Measurements from ENCODE around the gene TKTL1. TPM values are rescaled to one million over a fixed set of nuclear protein-coding genes. Genes with fewer than 3 reads are reported as not detected.

The TKTL1 gene
- polyA plus RNA-seq, 1 donor from 2014 or later: 5.5 TPM

DNA sequence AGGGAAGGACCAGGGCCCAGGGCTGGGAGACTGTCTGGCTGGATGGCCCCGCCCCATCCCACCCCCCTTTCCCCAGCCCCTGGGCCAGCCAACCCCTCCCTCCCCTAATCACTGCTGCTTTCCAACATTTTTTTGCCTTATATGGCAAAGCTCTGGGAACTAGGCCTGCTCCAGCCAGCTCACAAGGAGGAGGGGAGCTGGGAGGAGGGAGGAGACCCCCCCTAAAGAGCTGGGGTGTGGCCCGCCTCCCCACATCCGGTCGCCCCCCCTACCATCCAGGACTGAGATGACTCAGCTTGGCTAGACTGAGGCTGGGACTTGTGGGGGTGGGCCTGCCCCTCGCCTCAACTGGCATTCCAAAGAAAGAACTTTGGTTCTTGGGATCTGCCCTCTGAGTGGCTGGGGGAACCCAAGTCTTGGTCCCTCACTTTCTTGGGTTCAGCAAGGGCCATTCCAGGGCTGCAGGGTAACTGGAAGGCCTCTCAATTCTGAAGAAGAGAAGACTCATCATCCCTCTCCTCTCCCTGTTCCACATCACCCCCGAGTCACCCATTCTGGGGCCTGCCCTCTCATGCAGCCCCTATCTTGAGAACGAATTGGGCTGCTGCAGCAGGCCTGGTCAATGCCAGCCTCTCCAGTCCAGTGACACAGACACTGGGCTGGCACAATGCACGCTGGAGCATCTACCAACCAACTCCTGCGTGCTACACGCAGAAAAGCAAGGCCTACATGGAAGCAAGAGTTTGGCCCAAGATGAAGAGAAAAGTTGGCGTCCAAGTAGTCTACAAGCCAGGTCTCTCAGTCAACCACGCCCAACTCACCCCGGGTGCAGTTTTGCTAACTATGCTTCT, 74.1 kb downstream of the TKTL1 start:
- H3K36me3 Mint-ChIP-seq: no peaks in the 10 kb centered on the region
- H3K27ac Mint-ChIP-seq: peak overlapping the region; percentile 94 to 99 (median 94)
- H3K9me3 Mint-ChIP-seq: no peaks in the 10 kb centered on the region
- peaks cover 10 to 15% (median 13%) of the 10 kb centered on the region in 3 donors for H3K4me1 Mint-ChIP-seq
- no peaks in the 10 kb centered on the region for H3K27me3 Mint-ChIP-seq
- peak overlapping the region; percentile 92 to 99 (median 98) for H3K4me3 Mint-ChIP-seq

DNA sequence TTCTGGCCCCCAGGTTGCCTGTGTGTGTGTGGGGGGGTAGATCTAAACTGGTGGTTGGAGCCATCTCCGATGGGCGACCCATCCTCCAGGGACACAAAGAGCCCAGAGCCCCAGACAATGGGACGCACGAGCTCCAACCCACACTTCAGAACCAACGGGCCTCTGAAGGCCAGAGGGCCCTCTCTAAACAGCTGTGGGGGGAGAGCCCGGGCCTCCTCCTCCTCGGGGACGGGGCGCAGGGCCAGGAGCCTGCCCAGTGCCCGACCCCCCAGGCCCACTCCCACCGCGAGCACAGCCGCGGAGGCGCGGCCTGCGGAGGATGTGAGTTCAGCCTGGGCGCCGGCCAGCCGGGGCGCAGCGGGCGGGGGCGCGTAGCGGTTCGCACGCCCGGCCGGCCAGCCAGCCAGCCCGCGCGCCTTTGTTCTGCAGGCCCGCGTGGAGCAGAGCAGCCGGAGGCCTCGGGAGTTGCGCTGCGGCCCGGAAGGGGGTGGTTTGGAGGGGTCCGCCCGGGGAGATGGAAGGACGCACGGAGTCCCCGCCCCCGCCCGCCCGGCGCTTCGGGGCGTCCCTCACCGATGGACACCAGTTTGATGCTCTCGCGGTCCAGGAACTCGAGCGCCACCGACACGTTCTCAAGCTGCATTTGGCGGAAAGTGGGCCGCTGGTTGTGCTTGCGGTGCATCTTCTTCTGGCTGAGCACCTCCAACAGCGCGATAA, 74.9 kb downstream of the TKTL1 start:
- Mint-ChIP-seq H3K4me1 (peaks cover 10 to 15% (median 13%) of the 10 kb centered on the region in 3 donors), H3K27me3 (no peaks in the 10 kb centered on the region), H3K4me3 (peak overlapping the region; percentile 92 to 99 (median 98)), H3K9me3 (no peaks in the 10 kb centered on the region), H3K27ac (peak overlapping the region; percentile 94 to 99 (median 94)), H3K36me3 (no peaks in the 10 kb centered on the region)

DNA sequence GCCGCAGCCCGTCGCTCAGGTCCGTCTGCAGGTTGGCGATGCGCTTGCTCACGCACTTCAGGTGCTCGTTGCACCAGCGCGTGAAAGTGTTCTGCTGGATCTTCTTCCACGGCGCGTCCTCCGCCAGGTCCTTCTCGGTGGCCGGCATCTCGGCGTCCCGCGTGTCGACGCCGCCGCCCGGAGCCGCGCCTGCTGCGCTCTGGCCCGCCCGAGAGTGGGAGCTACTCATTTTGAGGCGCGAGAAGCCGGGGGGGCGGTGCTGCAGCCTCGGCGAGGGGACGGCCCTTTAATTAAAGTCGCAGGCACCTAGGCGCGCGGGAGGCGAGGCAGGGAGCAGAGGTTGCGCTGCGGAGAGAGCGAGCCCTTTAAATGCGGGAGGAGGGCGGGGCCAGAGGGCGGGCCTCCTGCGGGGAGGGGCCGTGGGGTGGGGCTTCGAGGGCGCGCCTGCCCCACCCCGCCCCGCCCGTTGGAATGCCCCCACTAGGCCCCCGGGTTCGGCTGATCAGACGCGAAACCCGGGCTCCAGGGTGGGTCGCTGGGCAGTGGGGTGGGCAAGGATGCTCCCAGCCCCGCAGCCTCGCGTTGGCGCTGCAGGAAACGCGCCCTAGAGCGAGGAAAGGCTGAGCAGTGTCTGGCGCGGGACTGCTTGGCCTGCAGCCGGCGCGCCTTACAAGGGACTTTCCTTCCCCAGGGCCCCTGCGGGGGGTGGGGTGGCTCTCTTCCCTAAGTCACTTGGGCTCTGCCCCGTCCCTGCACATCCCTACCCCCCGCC, 75.6 kb downstream of the TKTL1 start:
- Mint-ChIP-seq H3K27me3 (no peaks in the 10 kb centered on the region), H3K4me1 (peaks cover 10 to 15% (median 12%) of the 10 kb centered on the region in 3 donors), H3K27ac (peak overlapping the region; percentile 74 to 99 (median 84)), H3K4me3 (peak overlapping the region; percentile 84 to 99 (median 94)), H3K9me3 (no peaks in the 10 kb centered on the region), H3K36me3 (no peaks in the 10 kb centered on the region)

DNA sequence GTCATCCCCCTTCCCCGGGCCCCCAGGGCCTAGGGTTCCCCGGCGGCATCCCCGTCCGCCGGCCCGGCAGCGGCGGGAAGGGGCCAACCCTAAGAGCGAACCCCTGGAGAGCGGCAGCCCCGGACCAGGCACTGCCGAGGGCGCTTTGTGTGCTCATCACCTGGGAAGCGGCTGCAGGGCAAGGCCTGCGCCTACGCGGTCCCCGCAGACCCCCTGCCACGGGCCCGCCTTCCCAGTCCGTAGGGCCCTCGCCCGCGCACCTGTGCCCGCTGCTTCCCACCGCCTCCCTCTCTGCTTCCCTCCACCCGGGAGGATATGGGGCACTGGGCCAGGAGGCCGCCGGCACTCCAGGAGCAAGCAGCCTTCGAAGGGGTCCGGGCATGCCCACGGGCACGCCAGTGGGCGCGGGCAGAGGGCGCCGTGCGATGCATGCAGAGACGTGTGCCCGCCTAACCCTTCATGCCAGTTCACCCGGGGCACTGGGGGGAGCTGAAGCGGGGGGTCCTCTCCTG, 76.2 kb downstream of the TKTL1 start:
- no peaks in the 10 kb centered on the region for H3K9me3 Mint-ChIP-seq
- peaks cover 10 to 15% (median 12%) of the 10 kb centered on the region in 3 donors for H3K4me1 Mint-ChIP-seq
- H3K27ac Mint-ChIP-seq: peak overlapping the region; percentile 44 to 99 (median 93)
- peak overlapping the region; percentile 77 to 99 (median 89) for H3K4me3 Mint-ChIP-seq
- no peaks in the 10 kb centered on the region for H3K36me3 Mint-ChIP-seq
- no peaks in the 10 kb centered on the region for H3K27me3 Mint-ChIP-seq

DNA sequence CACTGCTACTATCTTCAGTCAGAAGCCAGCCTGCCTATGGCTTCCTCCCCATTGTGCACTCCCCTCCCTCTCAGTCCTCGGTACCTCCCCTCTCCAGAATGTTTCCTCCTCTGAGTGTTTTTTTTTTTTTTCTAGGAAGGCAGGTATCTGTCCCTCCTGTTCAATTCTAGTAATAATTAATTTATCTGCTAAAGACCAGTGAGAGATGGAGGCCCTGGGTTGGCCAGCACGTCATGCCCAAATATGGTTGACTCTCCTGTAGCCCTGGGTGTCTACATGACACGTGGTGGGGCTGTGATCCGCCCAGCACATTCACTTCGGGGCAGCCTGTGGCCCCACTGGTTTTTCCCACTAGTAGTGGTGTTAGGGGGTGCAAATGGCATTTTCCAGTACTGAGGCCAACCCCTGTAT, 77.0 kb downstream of the TKTL1 start:
- no peaks in the 10 kb centered on the region for H3K27me3 Mint-ChIP-seq

DNA sequence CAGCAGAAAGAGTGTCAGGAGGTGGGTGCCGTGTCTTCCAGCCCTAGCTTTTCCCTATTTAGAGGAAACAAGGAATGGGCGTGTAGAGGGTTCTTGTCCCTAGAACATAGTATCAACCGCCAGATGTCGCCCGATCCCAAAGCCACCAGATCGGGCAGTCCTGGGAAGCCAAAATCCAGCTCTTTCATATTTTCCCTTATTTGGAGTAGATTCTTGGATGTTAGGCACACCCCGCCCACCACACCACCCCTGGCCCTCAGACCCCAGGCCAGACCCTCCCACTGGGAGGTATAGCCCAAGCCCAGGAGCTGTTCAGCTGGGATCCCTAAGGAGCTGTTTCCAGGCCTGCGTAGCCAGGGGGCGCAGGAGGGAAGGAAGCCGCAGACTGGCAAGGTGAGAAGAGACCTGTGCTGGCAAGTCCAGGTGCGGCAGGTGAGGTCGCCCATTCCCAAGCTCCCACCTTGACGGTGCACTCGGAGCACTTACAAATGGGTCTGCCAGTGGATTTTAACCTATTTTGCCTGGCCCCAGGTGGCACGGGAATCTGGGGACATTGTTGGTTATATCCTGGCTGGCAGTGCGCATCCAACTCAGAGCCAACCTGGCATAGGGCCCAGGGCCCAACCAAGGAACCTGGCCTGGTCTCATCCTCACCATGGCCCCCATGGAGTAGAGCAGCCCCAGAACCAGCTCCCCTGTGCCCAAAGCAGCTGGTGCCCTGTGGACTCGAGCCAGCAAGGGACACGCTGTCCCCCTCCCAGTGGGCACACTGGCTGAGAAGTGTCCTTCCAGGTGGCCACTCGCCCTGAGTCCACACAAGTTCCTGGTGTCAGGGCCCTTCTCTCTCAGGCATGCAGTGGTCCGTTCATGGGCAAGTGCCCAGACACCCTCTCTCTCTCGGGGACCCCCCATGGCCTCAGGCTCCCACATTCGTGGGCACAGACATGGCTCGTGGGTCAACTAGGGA, 78.0 kb downstream of the TKTL1 start:
- H3K27me3 Mint-ChIP-seq: no peaks in the 10 kb centered on the region
- no peaks in the 10 kb centered on the region for H3K36me3 Mint-ChIP-seq
- peak overlapping the region; percentile 39 to 99 (median 44) for H3K27ac Mint-ChIP-seq
- H3K9me3 Mint-ChIP-seq: peaks cover 0 to 2% (median 0%) of the 10 kb centered on the region in 3 donors
- H3K4me1 Mint-ChIP-seq: peaks cover 9 to 11% (median 11%) of the 10 kb centered on the region in 3 donors
- H3K4me3 Mint-ChIP-seq: peak overlapping the region; percentile 52 to 93 (median 82)

More for the DNA sequence above, 77.0 kb downstream of the TKTL1 start:
- Mint-ChIP-seq H3K27ac (peak overlapping the region; percentile 44 to 99 (median 93)), H3K9me3 (peaks cover 0 to 2% (median 0%) of the 10 kb centered on the region in 3 donors), H3K36me3 (no peaks in the 10 kb centered on the region), H3K4me1 (peaks cover 10 to 15% (median 12%) of the 10 kb centered on the region in 3 donors), H3K4me3 (peak overlapping the region; percentile 72 to 93 (median 86))

DNA sequence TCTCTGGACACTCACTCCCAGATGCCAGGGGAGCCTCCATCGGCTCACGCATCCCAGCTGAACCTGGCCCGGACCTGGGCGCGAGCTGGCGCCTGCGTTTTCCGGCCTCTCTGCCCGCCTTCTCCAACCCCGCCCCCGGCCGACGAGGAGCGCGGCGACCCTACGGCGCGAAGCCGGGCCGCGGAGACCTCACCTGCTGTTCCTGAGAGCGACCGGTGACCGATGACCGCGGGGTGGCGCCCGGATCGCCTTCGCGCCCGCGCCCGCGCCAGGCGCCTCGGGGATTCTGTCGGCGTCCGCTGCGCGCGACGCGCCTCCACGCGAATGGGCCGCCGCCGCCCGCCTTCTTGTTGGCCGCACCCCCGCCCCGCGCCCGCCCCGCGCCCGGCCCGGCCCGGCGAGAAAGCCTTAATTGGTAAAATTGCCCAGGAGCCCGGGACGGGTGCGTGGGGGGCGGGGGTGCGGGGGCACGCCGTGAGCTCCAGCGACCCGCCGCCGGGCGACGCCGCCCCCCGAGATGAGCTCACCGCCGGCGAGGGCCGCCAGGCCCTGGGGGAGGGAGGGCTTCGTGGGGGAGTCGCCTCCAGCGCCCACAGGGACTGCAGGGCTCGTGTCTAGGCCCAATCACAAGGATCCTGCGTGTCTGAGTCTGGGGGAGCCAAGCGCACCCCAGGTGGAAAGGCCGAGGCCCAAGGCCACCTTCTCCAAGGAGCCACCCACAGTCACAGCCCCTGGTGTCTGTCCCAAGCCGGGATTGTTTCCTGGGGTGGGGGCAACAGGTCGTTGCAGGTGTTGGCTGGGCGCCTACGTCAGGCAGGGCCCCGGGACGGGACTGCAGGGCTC, 78.9 kb downstream of the TKTL1 start, which contains the start of gene FLNA:
Gene FLNA (minus strand): TSS at position 322 of the 843 bp plus-strand sequence. CDS start 3,389 bp downstream, outside the sequence.
- peaks cover 9 to 14% (median 11%) of the 10 kb centered on the region in 3 donors for H3K4me1 Mint-ChIP-seq

DNA sequence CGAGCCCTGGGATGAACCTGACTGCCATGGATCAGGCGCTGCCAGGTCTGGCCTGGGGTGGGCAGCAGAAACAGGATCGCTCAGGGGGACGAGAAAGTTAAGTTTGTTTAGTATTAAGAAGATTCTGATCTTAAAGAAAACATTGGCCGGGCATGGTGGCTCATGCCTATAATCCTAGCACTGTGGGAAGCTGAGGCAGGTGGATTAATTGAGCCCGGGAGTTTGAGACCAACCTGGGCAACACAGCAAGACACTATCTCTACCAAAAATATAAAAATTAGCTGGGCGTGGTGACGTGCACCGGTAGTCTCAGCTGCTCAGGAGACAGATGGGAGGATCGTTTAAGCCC, 79.5 kb downstream of the TKTL1 start:
- Mint-ChIP-seq H3K9me3 (peaks cover 0 to 2% (median 0%) of the 10 kb centered on the region in 3 donors), H3K27me3 (no peaks in the 10 kb centered on the region), H3K27ac (peak overlapping the region in 1 of 3 donors; percentile 21), H3K36me3 (peaks cover 2% of the 10 kb centered on the region), H3K4me3 (peak overlapping the region; percentile 9 to 69 (median 33)), H3K4me1 (peaks cover 5 to 14% (median 11%) of the 10 kb centered on the region in 3 donors)

More for the DNA sequence above, 78.9 kb downstream of the TKTL1 start, which contains the start of gene FLNA:
- H3K36me3 Mint-ChIP-seq: no peaks in the 10 kb centered on the region
- peak within 1 kb of the TSS; percentile 52 to 93 (median 82) for H3K4me3 Mint-ChIP-seq
- peaks cover 0 to 2% (median 0%) of the 10 kb centered on the region in 3 donors for H3K9me3 Mint-ChIP-seq
- H3K27ac Mint-ChIP-seq: peak within 1 kb of the TSS; percentile 39 to 99 (median 44)
- H3K27me3 Mint-ChIP-seq: no peaks in the 10 kb centered on the region

DNA sequence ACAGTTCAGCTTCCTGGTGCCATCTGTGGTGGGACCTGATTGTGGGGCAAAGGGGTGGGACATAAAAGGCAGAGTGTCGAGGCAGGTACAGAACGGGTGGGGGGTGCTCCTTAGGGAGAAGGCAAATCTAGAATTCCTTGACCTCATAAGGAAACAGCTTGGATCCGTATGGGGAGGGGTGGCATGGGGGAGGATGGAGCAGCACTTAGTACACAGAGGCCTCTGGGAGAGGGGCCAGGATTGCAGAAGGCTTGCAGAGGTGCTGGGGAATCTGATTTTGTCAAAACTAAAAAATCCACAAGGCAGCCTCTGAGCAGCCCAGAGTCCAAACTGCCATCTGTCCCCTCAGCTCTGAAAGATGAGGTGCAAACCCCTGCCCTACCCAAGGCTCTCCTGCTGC, 81.2 kb downstream of the TKTL1 start:
- H3K36me3 Mint-ChIP-seq: peaks cover 2% of the 10 kb centered on the region
- H3K9me3 Mint-ChIP-seq: peaks cover 0 to 2% (median 0%) of the 10 kb centered on the region in 3 donors
- H3K27me3 Mint-ChIP-seq: no peaks in the 10 kb centered on the region
- H3K27ac Mint-ChIP-seq: peak overlapping the region in 1 of 3 donors; percentile 98
- peak overlapping the region in 2 of 4 donors; percentile 52 to 56 for H3K4me3 Mint-ChIP-seq
- H3K4me1 Mint-ChIP-seq: peaks cover 9 to 16% (median 14%) of the 10 kb centered on the region in 3 donors

DNA sequence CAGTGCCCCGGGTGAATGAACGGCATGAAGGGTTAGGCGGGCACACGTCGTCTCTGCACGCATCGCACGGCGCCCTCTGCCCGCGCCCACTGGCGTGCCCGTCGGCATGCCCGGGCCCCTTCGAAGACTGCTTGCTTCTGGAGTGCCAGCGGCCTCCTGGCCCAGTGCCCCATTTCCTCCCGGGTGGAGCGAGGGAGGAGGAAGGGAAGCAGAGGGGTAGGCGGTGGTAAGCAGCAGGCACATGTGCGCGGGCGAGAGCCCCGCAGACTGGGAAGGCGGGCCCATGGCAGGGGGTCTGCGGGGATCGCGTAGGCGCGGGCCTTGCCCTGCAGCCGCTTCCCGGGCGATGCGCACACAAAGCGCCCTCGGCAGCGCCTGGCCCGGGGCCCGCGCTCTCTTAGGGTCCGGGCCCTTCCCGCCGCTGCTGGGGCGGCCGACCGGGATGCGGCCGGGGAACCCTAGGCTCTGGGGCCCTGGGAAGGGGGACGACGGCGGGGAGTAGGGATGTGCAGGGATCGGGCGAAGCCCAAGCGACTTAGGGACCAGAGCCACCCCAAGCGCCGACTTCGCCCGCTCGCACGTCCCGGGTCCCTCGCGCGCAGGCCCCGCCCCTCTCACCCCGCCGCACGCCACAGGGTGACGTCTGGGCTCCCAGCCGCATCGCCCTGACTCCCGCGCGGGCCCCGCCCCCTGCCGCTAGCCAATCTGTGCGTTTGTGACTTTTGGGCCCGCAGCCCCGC, 82.6 kb downstream of the TKTL1 start:
- Mint-ChIP-seq H3K36me3 (peaks cover 2% of the 10 kb centered on the region), H3K27ac (peak overlapping the region; percentile 74 to 98 (median 90)), H3K27me3 (no peaks in the 10 kb centered on the region)

DNA sequence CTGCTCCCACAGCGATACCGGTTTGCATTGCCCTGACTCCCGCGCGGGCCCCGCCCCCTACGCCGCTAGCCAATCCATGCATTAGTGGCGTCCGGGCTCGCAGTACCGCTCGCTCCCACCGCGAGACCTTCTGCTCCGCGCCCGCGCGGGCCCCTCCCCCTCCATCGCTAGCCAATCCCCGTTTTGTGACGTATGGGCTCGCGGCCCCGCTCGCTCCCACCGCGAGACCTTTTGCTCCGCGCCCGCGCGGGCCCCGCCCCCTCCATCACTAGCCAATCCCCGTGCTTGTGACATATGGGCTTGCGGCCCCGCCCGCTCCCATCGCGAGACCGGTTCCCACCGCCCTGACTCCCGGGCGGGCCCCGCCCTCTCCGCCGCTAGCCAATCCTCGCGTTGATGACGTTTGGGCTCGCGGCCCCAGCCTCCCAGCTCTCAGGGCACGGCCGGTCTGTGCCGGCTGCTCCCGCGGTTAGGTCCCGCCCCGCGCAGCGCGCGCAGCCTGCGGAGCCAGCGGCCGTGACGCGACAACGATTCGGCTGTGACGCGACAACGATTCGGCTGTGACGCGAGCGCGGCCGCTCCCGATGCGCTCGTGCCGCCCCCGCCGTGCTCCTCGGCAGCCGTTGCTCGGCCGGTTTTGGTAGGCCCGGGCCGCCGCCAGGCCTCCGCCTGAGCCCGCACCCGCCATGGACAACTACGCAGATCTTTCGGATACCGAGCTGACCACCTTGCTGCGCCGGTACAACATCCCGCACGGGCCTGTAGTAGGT, 83.4 kb downstream of the TKTL1 start, which contains the start of gene EMD:
Gene EMD (plus strand): TSS at position 497 of the 770 bp plus-strand sequence. CDS start 190 bp downstream, at position 687.
- H3K9me3 Mint-ChIP-seq: peaks cover 0 to 2% (median 0%) of the 10 kb centered on the region in 3 donors

More for the DNA sequence above, 82.6 kb downstream of the TKTL1 start:
- peaks cover 0 to 2% (median 0%) of the 10 kb centered on the region in 3 donors for H3K9me3 Mint-ChIP-seq
- peaks cover 5 to 12% (median 7%) of the 10 kb centered on the region in 3 donors for H3K4me1 Mint-ChIP-seq
- H3K4me3 Mint-ChIP-seq: peak overlapping the region; percentile 54 to 91 (median 86)

More for the DNA sequence above, 83.4 kb downstream of the TKTL1 start, which contains the start of gene EMD:
- H3K27ac Mint-ChIP-seq: peak within 1 kb of the TSS; percentile 93 to 98 (median 96)
- H3K27me3 Mint-ChIP-seq: no peaks in the 10 kb centered on the region
- peak within 1 kb of the TSS; percentile 82 to 91 (median 90) for H3K4me3 Mint-ChIP-seq
- peaks cover 3 to 9% (median 4%) of the 10 kb centered on the region in 3 donors for H3K4me1 Mint-ChIP-seq
- peaks cover 2% of the 10 kb centered on the region for H3K36me3 Mint-ChIP-seq

Data from IgD-negative memory B cell (primary cell).